Measurements from ENCODE around the gene DPP10.

DPP10 gene

GRCh38 chr2:114526841-114527240 lies 84.4 kb downstream of the DPP10 start:
- H3K4me3 ChIP-seq (ENCODE audit: low read depth in 1 of 2, low read length in 2 of 2), result no peak overlapping the region
- TF ChIP-seq EZH2 (IDR thresholded peaks at IDR 0.05; ENCODE audit: borderline replicate concordance, low read depth, low read length, severe bottlenecking) (no peak), CTCF (IDR thresholded peaks at IDR 0.05; ENCODE audit: borderline replicate concordance, extremely low read depth, low read length, poor library complexity, severe bottlenecking) (no peak)
- H3K36me3 ChIP-seq (ENCODE audit: insufficient read depth, low read length), result no peaks in the 10 kb centered on the region
- no peak for DNase-seq
- H3K4me2 ChIP-seq (ENCODE audit: insufficient read depth, low read length), result no peak overlapping the region
- H3K9me3 ChIP-seq (ENCODE audit: insufficient read depth, low read length, severe bottlenecking), result no peaks in the 10 kb centered on the region
- no peak overlapping the region for H3K27ac ChIP-seq (ENCODE audit: low read length)
- no peak for ATAC-seq (ENCODE audit: insufficient read depth, low read depth)
- H2AFZ ChIP-seq (ENCODE audit: low read depth, low read length), result no peak overlapping the region
- H4K20me1 ChIP-seq (ENCODE audit: insufficient read depth, low read length), result no peaks in the 10 kb centered on the region
- H3K27me3 ChIP-seq (ENCODE audit: insufficient read depth, low read length, poor library complexity), result no peaks in the 10 kb centered on the region
- H3K9ac ChIP-seq (ENCODE audit: low read depth, low read length), result no peak overlapping the region
- no peaks in the 10 kb centered on the region for H3K4me1 ChIP-seq (ENCODE audit: insufficient read depth, low read length)
- H3K79me2 ChIP-seq (ENCODE audit: insufficient read depth, low read length), result no peaks in the 10 kb centered on the region

GRCh38 chr2:114527330-114527983 lies 85.0 kb downstream of the DPP10 start:
- TF ChIP-seq EZH2 (IDR thresholded peaks at IDR 0.05; ENCODE audit: borderline replicate concordance, low read depth, low read length, severe bottlenecking) (no peak), CTCF (IDR thresholded peaks at IDR 0.05; ENCODE audit: borderline replicate concordance, extremely low read depth, low read length, poor library complexity, severe bottlenecking) (no peak)
- ATAC-seq (ENCODE audit: insufficient read depth, low read depth) (no peak), DNase-seq (no peak)
- Histone ChIP-seq H2AFZ (ENCODE audit: low read depth, low read length) (no peak overlapping the region), H3K36me3 (ENCODE audit: insufficient read depth, low read length) (no peaks in the 10 kb centered on the region), H3K27ac (ENCODE audit: low read length) (no peak overlapping the region), H3K4me1 (ENCODE audit: insufficient read depth, low read length) (no peaks in the 10 kb centered on the region), H3K27me3 (ENCODE audit: insufficient read depth, low read length, poor library complexity) (no peaks in the 10 kb centered on the region), H3K9me3 (ENCODE audit: insufficient read depth, low read length, severe bottlenecking) (no peaks in the 10 kb centered on the region), H3K9ac (ENCODE audit: low read depth, low read length) (no peak overlapping the region), H4K20me1 (ENCODE audit: insufficient read depth, low read length) (no peaks in the 10 kb centered on the region), H3K4me2 (ENCODE audit: insufficient read depth, low read length) (no peak overlapping the region), H3K79me2 (ENCODE audit: insufficient read depth, low read length) (no peaks in the 10 kb centered on the region), H3K4me3 (ENCODE audit: low read depth in 1 of 2, low read length in 2 of 2) (no peak overlapping the region)

GRCh38 chr2:114534116-114535084 lies 92.0 kb downstream of the DPP10 start:
- no peaks in the 10 kb centered on the region for H4K20me1 ChIP-seq (ENCODE audit: insufficient read depth, low read length)
- H3K9me3 ChIP-seq (ENCODE audit: insufficient read depth, low read length, severe bottlenecking), result no peaks in the 10 kb centered on the region
- H3K27me3 ChIP-seq (ENCODE audit: insufficient read depth, low read length, poor library complexity), result no peaks in the 10 kb centered on the region
- H3K27ac ChIP-seq (ENCODE audit: low read length), result no peak overlapping the region
- no peak overlapping the region for H3K4me2 ChIP-seq (ENCODE audit: insufficient read depth, low read length)
- H3K4me3 ChIP-seq (ENCODE audit: low read depth in 1 of 2, low read length in 2 of 2), result no peak overlapping the region
- no peak for ATAC-seq (ENCODE audit: insufficient read depth, low read depth)
- no peaks in the 10 kb centered on the region for H3K4me1 ChIP-seq (ENCODE audit: insufficient read depth, low read length)
- no peaks in the 10 kb centered on the region for H3K36me3 ChIP-seq (ENCODE audit: insufficient read depth, low read length)
- no peak overlapping the region for H2AFZ ChIP-seq (ENCODE audit: low read depth, low read length)
- no peak overlapping the region for H3K9ac ChIP-seq (ENCODE audit: low read depth, low read length)
- DNase-seq, result no peak
- H3K79me2 ChIP-seq (ENCODE audit: insufficient read depth, low read length), result no peaks in the 10 kb centered on the region
- TF ChIP-seq EZH2 (IDR thresholded peaks at IDR 0.05; ENCODE audit: borderline replicate concordance, low read depth, low read length, severe bottlenecking), result no peak
- no peak for TF ChIP-seq CTCF (IDR thresholded peaks at IDR 0.05; ENCODE audit: borderline replicate concordance, extremely low read depth, low read length, poor library complexity, severe bottlenecking)

Measured in DND-41 (cell line).